ENCODE results near the gene ATP6V1E1.
"Not testable (repeated sequence)": the region's sequence is repeated elsewhere in the genome, so short reads cannot be mapped to it uniquely, and the experiment has no call there.

The ATP6V1E1 gene

DNA sequence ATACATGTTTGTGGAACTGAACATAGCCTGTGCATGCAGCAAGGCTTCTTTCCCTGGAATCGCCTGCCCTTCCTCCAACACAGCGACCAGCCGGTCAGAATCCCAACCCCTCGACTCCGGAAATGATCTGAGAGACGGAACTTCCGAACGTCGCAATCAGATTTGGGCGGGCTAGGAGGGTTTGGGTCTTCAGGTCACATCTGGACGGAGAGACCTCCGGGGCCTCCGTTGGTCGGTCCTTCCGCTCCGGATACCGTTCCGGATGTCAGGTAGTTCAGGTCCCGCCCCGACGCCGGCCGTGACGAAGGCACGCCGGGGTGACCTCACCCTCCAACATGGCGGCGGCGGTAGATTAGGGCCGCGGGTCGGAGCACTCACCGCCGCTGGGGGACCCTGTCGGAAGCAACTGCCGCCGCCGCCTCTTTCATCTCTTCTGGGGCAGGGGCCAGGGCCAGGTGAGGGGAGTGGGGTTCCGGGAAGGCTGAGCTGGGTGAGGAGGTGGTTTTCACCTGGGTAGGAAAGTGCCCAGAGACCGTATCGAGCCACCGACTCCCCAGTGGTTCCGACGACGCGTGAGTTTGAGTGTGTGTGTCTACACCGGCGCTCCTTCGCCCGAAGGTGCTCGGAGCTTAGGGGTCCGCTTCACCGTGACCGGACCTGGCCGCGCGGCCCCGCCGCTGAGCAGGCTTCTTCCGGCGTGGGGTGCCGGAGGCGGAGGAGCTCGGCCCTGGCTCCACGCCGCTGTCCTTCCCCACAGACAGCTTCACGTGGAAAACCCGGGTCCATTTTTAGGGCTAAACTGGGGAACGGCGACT lies 10.1 kb upstream of the ATP6V1E1 start, which contains the start of gene BCL2L13:
TSS of gene BCL2L13 (plus strand) at position 326 of the 815 bp plus-strand sequence. CDS start 16,955 bp downstream, outside the sequence.
- peak within 1 kb of the TSS; percentile 90 for H3K27ac ChIP-seq
- peak within 1 kb of the TSS; percentile 92 for H3K9ac ChIP-seq (ENCODE audit: insufficient read length)
- H3K4me3 ChIP-seq = peak within 1 kb of the TSS; percentile 91
- H3K36me3 ChIP-seq (ENCODE audit: insufficient read depth, low read length) = peaks cover 5% of the 10 kb centered on the region; the same call in 1 of the 2 replicates
- H3K9me3 ChIP-seq (ENCODE audit: low read depth, low read length) = no peaks in the 10 kb centered on the region
- no peak for DNase-seq (ENCODE audit: low read depth, low spot score)
- TF ChIP-seq POLR2AphosphoS5 (IDR thresholded peaks at IDR 0.05; ENCODE audit: borderline replicate concordance, low read depth, low read length) (peak; percentile 95), FOXP2 (optimal IDR thresholded peaks at IDR 0.05; ENCODE audit: control extremely low read depth, extremely low read length, insufficient read depth) (peak; percentile 54), EZH2 (IDR thresholded peaks at IDR 0.05) (no peak)

GRCh38 chr22:17638182-17638431 lies 9.6 kb upstream of the ATP6V1E1 start:
- Histone ChIP-seq H3K27ac (peak overlapping the region; percentile 90), H3K9ac (ENCODE audit: insufficient read length) (peak overlapping the region; percentile 92), H3K36me3 (ENCODE audit: insufficient read depth, low read length) (peaks cover 5% of the 10 kb centered on the region; the same call in 1 of the 2 replicates), H3K4me3 (peak overlapping the region; percentile 91), H3K9me3 (ENCODE audit: low read depth, low read length) (no peaks in the 10 kb centered on the region)
- no peak for DNase-seq (ENCODE audit: low read depth, low spot score)
- TF ChIP-seq POLR2AphosphoS5 (IDR thresholded peaks at IDR 0.05; ENCODE audit: borderline replicate concordance, low read depth, low read length) (no peak), EZH2 (IDR thresholded peaks at IDR 0.05) (no peak), FOXP2 (optimal IDR thresholded peaks at IDR 0.05; ENCODE audit: control extremely low read depth, extremely low read length, insufficient read depth) (no peak)

- peak overlapping the region; percentile 90 for H3K27ac ChIP-seq
These were observed 9.1 kb upstream of the ATP6V1E1 start for GRCh38 chr22:17637490-17638181.

GRCh38 chr22:17636850-17637249 lies 8.3 kb upstream of the ATP6V1E1 start:
- not testable (repeated sequence) for DNase-seq (ENCODE audit: low read depth, low spot score); H3K9me3 ChIP-seq (ENCODE audit: low read depth, low read length); H3K27ac ChIP-seq; H3K36me3 ChIP-seq (ENCODE audit: insufficient read depth, low read length); H3K9ac ChIP-seq (ENCODE audit: insufficient read length); H3K4me3 ChIP-seq

More at GRCh38 chr22:17637490-17638181, 9.1 kb upstream of the ATP6V1E1 start:
- Histone ChIP-seq H3K36me3 (ENCODE audit: insufficient read depth, low read length) (peaks cover 5% of the 10 kb centered on the region; the same call in 1 of the 2 replicates), H3K4me3 (peak overlapping the region; percentile 91), H3K9ac (ENCODE audit: insufficient read length) (peak overlapping the region; percentile 92), H3K9me3 (ENCODE audit: low read depth, low read length) (no peaks in the 10 kb centered on the region)
- TF ChIP-seq FOXP2 (optimal IDR thresholded peaks at IDR 0.05; ENCODE audit: control extremely low read depth, extremely low read length, insufficient read depth) (no peak), POLR2AphosphoS5 (IDR thresholded peaks at IDR 0.05; ENCODE audit: borderline replicate concordance, low read depth, low read length) (no peak), EZH2 (IDR thresholded peaks at IDR 0.05) (no peak)
- no peak for DNase-seq (ENCODE audit: low read depth, low spot score)

DNA sequence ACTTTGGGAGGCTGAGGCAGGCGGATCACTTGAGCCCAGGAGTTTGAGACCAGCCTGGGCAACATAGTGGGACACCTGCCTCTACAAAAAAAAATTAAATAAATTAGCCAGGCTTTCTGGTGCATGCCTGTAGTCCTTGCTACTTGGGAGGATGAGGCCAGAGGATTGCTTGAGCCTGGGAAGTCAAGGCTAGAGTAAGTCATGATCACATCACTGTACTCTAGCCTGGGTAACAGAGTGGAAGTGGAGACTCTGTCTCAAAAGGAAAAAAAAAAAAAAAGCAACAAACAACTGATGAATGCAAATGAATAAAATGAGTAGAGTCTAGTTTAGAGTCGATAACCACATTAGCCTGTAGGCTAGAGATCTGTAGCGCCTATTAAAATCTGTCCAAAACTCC lies 6.1 kb upstream of the ATP6V1E1 start:
- no peaks in the 10 kb centered on the region for H3K9me3 ChIP-seq (ENCODE audit: low read depth, low read length)
- H3K4me3 ChIP-seq = no peak overlapping the region
- DNase-seq (ENCODE audit: low read depth, low spot score) = no peak
- no peaks in the 10 kb centered on the region for H3K36me3 ChIP-seq (ENCODE audit: insufficient read depth, low read length)
- no peak overlapping the region for H3K27ac ChIP-seq
- no peak overlapping the region for H3K9ac ChIP-seq (ENCODE audit: insufficient read length)
- no peak for TF ChIP-seq EZH2 (IDR thresholded peaks at IDR 0.05)

DNA sequence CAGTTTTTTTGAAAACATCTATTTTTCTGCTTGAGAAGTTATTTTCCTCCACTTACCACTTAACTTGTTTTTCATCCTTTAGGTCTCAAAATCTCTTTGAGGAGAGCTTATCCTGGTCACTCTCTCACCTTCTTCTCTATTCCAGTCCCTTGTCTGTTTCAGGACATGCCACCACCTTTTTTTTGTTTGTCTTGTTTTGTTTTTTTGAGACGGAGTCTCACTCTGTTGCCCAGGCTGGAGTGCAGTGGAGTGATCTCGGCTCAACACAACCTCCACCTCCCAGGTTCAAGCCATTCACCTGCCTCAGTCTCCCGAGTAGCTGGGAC lies 5.4 kb upstream of the ATP6V1E1 start:
- TF ChIP-seq EZH2 (IDR thresholded peaks at IDR 0.05) = no peak
- no peak for TF ChIP-seq POLR2AphosphoS5 (IDR thresholded peaks at IDR 0.05; ENCODE audit: borderline replicate concordance, low read depth, low read length)
- TF ChIP-seq FOXP2 (optimal IDR thresholded peaks at IDR 0.05; ENCODE audit: control extremely low read depth, extremely low read length, insufficient read depth) = no peak
- Histone ChIP-seq H3K9ac (ENCODE audit: insufficient read length) (no peak overlapping the region), H3K27ac (peak overlapping the region; percentile 5; the same call in 1 of the 2 replicates), H3K4me3 (no peak overlapping the region), H3K36me3 (ENCODE audit: insufficient read depth, low read length) (no peaks in the 10 kb centered on the region), H3K9me3 (ENCODE audit: low read depth, low read length) (no peaks in the 10 kb centered on the region)
- no peak for DNase-seq (ENCODE audit: low read depth, low spot score)

- TF ChIP-seq POLR2AphosphoS5 (IDR thresholded peaks at IDR 0.05; ENCODE audit: borderline replicate concordance, low read depth, low read length) (no peak), EZH2 (IDR thresholded peaks at IDR 0.05) (no peak), FOXP2 (optimal IDR thresholded peaks at IDR 0.05; ENCODE audit: control extremely low read depth, extremely low read length, insufficient read depth) (no peak)
- Histone ChIP-seq H3K9me3 (ENCODE audit: low read depth, low read length) (no peaks in the 10 kb centered on the region), H3K36me3 (ENCODE audit: insufficient read depth, low read length) (no peaks in the 10 kb centered on the region), H3K4me3 (no peak overlapping the region), H3K9ac (ENCODE audit: insufficient read length) (peak overlapping the region; percentile 48), H3K27ac (peak overlapping the region; percentile 66; the same call in 1 of the 2 replicates)
- no peak for DNase-seq (ENCODE audit: low read depth, low spot score)
These were observed 4.9 kb upstream of the ATP6V1E1 start for GRCh38 chr22:17633217-17633997.

DNA sequence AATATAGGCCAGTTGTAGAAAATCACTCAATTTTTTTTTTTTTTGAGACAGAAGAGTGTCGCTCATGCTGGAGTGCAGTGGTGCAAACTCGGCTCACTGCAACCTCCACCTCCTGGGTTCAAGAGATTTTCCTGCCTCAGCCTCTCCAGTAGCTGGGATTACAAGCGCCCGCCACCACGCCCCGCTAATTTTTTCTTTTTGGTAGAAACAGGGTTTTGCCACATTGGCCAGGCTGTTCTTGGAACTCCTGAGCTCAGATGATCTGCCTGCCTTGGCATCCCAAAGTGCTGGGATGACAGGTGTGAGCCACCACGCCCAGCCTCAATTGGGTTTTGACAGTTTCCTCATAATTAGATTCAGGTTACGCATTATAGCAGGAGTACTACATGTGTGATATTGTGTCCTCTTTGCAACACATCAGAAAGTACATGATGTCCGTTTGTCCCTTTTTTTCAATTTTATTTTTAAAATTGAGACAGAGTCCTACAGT lies 2.6 kb upstream of the ATP6V1E1 start:
- Histone ChIP-seq H3K36me3 (ENCODE audit: insufficient read depth, low read length) (no peaks in the 10 kb centered on the region), H3K4me3 (no peak overlapping the region), H3K27ac (no peak overlapping the region), H3K9me3 (ENCODE audit: low read depth, low read length) (no peaks in the 10 kb centered on the region), H3K9ac (ENCODE audit: insufficient read length) (no peak overlapping the region)
- no peak for TF ChIP-seq EZH2 (IDR thresholded peaks at IDR 0.05)
- no peak for TF ChIP-seq POLR2AphosphoS5 (IDR thresholded peaks at IDR 0.05; ENCODE audit: borderline replicate concordance, low read depth, low read length)
- no peak for TF ChIP-seq FOXP2 (optimal IDR thresholded peaks at IDR 0.05; ENCODE audit: control extremely low read depth, extremely low read length, insufficient read depth)
- DNase-seq (ENCODE audit: low read depth, low spot score) = no peak
